Left renal cortex interstitium (tissue), 4 donors: ENCODE data around the gene AGO1. TPM values are rescaled to one million over a fixed set of nuclear protein-coding genes. Genes with fewer than 3 reads are reported as not detected.
"Not testable (repeated sequence)": the region's sequence is repeated elsewhere in the genome, so short reads cannot be mapped to it uniquely, and the experiment has no call there.

Experiments
- DNase-seq, 4 donors: peaks; one replicate each; pipeline ENCODE4 v3.0.0-alpha.2; 2013; ENCODE audit warnings: low read depth in 4 of 4, low spot score in 2 of 4, missing footprints in 1 of 4
- polyA plus RNA-seq, 4 donors: library from polyadenylated mRNA; unstranded; fragments of 120-200 nt; gene quantifications; one replicate each; pipeline ENCODE4 v1.2.1, GENCODE V29; 2013; ENCODE audit not compliant: insufficient read length in 4 of 4

AGO1 gene
- polyA plus RNA-seq, 4 donors = 15.0 to 21.3 (median 17.8) TPM

DNA sequence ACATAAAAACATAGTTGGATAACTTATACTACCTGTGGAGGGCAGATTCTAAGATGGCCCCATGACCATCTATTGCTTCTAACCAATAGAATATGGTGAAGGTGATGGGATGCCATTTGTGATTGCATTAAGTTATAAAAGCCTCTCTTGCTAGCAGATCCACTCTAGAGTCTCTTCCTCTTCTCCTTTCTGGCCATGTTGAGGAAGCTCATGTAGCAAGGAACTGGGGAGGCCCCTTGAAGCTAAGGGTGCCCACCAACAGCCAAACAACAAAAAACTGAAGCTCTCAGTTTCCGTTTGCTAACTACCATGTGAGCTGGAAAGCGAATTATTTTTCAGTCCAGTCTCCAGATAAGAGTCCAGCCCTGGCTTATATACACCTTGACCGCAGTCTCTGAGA, 16.0 kb upstream of the AGO1 start:
- DNase-seq = no peak

DNA sequence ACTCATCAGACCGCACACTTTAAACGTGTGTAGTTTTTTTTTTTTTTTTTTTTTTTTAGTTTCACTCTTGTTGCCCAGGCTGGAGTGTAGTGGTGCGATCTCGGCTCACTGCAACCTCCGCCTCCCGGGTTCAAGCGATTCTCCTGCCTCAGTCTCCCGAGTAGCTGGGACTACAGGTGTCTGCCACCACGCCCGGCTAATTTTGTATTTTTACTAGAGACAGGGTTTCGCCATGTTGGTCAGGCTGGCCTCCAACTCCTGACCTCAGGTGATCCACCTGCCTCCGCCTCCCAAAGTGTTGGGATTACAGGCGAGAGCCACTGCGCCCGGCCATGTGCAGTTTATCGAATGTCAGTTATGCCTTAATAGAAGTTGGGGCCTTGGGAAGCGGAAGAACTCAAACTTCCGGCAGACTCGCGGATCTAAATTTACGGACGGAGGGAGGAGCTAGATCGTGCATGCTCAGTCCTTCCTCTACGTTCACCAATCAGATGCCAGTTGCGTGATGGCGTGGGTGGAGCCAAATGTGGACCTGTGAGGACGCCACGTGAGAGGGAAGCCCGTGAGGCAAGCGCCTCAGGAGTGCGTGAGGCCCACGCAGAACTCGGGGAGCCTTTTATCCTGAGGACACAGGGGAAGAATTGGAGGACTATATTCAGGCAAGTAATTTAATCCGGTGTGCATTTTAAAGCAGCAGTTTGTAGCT, 13.6 kb upstream of the AGO1 start:
- not testable (repeated sequence) for DNase-seq

DNA sequence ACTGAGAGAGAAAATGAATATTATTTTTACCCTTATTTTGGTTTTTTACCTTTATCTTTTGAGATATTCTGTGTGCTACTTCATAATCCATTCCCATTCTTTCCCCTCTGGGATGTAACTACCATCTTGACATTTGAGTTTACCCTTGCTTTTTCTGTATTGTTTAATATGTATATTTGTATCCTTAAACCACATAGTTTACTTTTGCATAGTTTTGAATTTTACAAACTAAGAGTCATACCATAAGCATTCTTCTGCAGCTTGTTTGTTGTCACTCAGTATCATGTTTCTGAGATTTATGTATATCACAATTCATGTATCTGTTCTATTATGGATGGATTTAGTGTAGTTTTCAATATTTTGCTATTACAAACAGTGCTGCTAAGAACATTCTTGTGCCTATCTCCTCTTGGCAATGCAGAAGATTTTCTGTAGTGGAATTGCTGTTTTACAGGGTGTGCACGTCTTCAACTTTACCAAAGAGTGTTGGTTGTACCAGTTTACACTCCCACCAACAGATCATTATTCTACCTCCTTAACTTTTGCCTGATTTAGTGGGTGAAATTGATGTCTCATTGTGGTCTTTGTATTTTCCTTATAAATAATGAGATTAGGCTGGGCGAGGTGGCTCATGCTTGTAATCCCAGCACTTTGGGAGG, 12.2 kb upstream of the AGO1 start:
- no peak for DNase-seq

DNA sequence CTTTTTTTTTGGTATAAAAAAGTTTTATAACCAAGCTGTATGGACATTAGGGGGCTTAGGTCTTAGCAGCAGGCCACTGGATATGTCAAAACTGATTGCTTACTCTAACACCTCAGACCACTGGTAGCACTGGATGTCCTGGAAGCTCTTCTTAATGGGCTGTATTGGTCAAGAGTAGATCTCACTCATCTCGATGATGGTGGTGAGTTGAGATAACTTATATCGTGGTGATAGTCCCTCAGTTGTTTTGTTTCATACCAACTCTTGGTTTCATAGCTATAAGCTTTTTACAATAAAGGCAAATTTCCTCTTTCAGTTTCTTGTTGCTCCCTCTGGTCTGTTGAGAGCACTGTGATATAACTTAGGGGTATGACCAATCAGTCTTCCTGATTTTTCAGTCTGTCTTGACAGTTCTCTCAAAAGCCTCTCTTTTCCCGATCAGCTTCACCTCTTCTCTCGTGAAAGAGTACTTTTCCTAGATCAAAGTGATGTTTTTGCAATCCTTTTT, 9.7 kb upstream of the AGO1 start:
- no peak for DNase-seq

DNA sequence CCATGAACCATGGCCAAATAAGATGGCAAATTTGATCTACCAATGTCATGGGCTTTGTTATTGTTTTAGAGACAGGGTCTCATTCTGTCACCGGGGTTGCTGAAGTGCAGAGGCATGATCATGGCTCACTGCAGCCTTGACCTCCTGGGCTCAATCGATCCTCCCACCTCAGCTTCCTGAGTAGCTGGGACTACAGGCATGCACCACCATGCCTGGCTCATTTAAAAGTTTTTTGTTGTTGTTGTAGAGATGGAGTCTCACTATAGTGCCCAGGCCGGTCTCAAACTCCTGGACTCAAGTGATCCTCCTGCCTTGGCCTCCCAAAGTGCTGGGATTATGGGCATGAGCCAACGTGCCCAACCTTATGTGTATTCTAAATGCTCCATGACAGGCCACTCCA, 8.9 kb upstream of the AGO1 start:
- not testable (repeated sequence) for DNase-seq

DNA sequence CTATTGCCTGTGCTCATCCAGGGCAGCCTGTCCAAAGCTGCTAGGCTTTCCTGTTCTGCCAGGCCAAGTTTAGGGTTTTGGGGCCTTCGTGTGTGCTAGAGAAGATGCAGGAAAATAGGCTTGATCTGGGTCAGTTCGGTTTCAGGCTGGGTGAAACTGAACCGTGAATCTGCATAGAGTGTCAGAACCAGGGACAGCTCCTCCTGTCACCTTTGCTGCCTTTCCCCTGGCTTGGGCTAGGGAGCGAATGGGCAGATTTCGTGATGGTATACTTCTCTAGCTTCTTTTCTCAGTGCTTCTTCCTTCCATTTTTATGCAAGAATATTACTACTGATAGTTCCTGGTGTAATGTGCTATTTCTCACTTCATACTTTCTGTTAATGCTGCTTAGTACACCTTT, 6.0 kb upstream of the AGO1 start:
- peak in 1 of 4 donors; percentile 20 for DNase-seq

DNA sequence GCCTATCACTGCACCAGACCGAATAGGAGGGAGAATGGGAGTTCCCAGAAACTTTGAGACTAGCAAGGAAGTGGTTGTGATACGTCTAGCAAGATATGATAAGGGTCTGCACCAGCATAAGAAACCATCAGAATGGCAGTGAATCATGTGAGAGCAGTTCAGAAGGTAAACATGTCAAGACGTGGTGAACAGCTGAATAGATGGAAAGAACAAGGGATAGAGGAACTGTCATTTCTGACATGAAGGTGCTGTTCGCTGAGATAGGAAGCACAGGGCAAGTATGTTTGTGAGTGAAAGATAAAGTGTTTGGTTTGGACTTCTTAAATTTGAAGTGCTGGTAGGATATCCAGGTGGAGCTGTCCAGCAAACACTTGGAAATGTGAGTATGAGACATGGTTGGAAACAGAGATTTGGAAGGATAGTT, 1.1 kb upstream of the AGO1 start:
- DNase-seq = no peak

DNA sequence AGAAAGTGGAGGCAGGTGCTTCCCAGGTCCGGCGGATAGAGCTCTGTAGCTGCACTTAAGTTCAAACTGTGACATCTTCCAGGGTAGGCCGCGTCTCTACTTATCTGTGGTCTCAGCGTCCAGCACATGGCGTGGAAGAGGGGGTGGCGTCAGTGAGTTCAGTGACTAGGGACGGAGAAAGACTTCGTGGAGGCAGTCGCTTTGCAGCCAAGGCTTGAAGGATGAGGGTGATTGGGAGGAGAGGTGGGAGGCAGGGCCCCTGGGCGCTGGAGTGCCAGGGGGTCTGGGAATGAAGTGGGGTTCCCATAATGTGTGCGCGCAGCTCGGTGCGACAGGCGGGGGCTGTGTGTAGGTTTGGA, 444 bp upstream of the AGO1 start:
- no peak for DNase-seq

DNA sequence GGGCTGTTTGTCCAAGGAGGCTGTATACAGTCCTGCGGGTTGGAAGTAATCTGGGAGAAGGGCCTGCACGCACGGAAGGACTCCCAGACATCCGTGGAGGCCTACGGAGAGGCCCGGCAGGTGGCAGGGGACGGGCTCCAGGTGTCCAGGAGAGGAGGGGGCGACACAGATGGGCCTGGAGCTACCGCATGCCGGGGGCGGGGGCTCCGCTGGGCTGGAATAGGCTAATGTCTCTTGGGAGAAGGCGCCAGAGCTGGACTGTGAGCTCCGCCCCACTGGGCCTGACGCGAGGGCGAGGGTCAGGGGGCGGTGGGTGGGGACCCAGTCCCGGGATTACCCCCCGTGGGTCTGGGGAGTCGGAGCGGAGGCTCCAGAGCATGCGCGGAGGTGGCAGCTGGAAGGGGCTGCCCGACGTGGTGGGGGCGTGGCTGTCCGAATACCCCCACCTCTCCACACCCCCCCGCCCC, 659 bp downstream of the AGO1 start:
- DNase-seq = peak in 2 of 4 donors; percentile 23 to 26

DNA sequence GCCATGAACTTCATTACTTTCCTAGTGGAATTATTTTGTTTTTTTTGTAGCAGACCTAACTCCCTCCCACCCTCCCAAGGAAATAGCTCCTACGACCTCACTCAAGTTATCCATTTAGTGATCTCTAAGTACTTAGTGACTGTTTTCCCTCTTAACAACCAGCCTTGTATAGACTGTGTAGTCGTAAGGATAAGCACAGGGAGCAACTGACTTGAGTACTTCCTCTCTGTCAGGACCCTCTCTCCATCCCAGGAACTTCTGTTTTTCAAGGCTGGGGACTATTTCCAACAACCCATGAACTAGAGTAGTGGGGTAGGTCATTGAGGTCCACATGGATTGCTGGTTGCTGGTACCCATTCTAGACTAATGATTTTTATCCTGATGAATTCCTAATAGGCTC, 1.9 kb downstream of the AGO1 start:
- DNase-seq = no peak

DNA sequence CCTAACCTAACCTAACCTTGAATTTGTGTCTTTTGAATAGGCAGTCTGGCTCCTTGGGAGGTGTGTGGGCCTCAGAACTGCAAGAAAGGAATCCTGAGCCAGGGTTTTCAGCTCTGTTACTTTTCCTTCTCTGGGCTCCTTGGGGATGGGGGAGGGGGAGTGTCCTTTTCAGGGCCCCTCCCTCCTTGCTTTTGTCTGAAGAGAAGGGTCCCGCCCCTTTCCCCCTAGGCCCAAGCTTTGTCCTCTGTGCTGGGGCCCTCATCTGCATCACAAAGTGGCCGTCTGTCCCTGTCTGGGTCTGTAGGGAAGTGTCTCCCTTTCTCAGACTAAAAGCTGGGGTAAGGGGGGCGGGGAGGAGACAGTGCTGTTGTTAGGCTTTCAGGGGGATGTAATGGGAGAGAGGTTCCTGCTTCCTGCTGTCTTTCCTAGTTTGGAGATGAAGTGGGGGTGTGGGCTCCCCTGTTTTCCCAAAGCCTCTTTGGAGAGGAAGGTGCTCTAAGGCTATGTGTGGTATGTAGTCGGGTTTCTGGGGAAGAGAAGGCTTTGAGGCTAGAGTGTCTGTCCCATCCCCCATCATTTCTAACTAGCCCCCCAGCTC, 3.1 kb downstream of the AGO1 start:
- no peak for DNase-seq

DNA sequence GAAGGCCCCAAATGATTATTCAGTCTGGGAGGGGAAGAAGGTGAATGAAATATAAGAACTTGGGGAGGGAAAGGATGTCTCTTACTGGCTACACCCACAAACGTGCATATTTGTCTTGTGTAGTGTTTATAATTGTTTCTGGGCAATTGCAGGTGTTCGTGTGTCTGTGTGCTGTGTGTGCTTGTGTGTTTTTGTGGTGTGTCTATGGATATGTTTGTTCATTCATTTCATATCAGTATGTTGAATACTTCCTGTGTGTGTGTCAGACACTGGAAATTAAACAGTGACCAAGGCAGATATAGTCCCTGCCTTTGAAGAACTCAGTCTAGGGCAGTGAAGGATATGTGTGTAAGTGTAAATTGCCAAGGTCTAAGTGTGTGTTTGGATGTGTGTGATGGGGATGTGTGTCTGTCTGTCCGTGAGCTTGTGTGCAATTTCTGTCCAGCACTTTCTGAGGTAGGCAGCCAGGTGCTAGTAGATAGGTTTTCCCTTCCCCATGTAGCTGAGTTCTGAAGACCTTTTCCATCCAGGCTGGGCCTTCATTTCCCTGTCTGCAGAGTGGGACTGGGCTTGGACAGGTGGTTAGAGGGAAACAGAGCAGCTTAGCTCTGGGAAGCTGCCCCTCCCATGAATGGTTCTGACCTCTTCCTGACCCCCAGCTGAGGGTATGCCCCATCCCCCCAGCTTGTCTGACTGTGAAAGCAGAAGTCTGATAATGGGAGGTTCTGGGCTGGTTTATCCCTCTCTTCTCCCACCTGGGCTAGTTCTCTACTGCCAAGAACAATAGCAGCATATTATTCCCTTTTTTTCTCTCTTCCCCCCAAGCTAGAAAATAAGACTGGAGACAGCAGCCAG, 3.8 kb downstream of the AGO1 start:
- DNase-seq = no peak

DNA sequence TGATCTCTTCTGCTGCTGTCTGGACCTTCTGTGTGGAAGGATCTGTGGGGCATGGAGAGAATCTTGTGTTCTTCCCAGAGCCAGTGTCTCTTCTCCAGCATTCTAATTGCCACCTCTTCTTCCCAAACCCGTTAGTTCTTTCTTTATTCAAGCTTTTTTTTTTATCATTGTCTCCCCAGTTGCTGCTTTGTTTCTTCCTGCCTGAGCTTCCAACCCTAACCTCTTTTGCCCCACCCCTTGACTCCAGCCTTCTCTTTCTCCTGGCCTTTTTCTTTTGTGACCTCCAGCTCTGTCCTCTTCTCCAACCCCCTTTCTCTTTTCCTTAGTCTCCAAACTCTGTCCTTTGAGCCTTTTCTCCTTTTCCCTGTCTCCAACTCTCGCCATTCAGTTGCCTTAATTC, 4.5 kb downstream of the AGO1 start:
- DNase-seq = no peak

DNA sequence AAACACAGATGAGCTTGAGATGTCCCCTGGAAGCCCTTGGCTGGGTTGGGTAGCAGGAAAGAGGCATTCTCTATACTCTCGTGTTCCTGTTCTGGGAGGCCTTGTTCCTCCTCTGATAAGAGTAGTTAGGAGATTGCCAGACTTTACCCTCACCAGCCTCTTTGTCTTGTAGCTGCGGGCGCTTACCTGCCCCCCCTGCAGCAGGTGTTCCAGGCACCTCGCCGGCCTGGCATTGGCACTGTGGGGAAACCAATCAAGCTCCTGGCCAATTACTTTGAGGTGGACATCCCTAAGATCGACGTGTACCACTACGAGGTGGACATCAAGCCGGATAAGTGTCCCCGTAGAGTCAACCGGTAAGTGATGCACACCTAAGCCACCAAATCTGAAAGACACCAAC, 5.2 kb downstream of the AGO1 start:
- no peak for DNase-seq

DNA sequence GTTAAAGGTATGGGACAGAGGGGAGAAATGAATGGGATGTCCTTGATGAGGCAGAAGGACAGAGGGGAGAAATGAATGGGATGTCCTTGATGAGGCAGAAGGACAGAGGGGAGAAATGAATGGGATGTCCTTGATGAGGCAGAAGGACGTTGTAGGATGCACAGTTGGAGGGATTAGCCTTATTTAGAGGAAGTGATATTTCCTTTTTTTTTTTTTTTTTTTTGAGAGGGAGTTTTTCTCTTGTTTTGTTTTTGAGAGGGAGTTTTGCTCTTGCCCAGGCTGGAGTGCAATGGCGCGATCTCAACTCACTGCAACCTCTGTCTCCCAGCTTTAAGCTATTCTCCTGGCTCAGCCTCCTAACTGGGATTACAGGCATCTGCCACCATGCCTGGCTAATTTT, 6.0 kb downstream of the AGO1 start:
- not testable (repeated sequence) for DNase-seq

DNA sequence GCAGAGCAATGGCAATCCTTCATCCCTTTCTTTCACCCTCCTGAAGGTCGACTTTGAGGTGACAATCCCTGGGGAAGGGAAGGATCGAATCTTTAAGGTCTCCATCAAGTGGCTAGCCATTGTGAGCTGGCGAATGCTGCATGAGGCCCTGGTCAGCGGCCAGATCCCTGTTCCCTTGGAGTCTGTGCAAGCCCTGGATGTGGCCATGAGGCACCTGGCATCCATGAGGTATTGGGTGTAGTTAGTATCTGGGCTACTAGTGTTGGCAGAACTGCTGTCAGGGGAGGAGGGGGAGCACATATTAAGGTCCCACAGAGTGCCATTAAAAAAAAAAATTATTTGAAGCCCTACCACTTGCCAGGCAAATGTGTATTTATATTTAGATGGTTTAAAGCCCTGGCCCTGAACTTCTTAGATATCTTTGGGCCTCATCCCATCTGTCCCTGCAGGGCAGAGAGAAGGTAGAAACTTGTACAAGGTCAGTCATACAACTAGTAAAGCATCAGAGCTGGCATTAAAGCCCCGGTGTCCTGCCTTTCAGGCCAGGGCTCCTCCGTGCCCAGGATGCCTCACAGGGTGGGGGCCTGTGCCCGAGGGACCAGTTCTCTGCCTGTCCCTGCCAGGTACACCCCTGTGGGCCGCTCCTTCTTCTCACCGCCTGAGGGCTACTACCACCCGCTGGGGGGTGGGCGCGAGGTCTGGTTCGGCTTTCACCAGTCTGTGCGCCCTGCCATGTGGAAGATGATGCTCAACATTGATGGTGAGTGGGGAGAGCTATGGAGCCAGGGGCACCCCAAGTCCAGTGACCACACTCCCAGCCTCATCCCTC, 10.3 kb downstream of the AGO1 start:
- DNase-seq = no peak

DNA sequence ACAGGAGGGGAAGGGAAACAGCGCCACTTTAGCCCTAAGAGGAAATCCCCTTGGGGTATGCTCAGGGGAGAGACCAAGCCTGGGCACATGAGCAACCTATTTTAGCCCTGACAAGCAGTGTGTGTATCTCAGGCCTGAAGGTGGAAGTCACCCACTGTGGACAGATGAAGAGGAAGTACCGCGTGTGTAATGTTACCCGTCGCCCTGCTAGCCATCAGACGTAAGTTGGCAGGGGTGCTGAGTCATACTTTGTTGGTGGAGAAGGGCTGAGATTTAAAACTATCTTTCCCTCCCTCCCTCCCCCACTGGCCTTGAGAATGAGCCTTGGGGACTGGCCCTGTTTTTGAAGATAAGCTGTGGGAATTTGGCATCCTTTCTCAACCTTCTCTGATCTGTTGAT, 11.2 kb downstream of the AGO1 start:
- DNase-seq = no peak

DNA sequence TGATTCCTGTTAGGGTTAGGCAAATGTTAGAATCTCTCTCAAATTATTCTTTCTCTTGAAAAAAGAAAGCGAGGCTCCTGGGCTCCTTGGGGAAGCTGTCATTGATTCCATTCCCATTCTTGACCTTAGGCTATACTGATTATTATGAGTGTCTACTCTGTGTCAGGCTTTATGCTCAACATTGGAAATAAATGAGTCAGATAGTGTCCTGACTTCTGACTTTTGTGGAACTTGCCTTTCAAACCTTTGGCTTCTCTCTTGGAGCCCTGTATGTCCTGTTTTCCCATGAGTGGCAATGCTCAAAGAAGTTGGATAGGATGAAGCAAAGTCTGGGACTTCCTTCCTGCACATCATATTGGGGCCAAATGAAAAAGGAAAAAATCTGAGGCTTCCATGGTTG, 11.6 kb downstream of the AGO1 start:
- no peak for DNase-seq

DNA sequence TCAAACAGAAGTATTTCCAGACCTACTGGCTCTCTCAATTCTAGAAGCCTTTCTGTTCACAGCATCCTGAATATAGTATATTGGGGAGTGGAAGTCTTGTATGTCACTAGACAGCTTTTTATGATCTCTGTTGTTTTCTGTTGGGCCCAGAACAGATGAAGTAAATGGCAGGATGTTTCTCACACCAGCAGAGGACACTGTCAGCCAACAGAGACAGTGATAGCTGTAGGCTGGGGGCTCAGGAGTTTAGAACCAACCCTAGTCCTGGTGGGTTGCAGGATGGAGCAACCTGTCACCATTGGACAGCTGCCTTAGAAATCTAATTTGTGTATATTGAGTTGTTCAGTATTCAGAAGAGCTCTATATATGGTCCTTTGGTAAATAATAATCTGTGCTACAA, 16.9 kb downstream of the AGO1 start:
- DNase-seq = no peak

DNA sequence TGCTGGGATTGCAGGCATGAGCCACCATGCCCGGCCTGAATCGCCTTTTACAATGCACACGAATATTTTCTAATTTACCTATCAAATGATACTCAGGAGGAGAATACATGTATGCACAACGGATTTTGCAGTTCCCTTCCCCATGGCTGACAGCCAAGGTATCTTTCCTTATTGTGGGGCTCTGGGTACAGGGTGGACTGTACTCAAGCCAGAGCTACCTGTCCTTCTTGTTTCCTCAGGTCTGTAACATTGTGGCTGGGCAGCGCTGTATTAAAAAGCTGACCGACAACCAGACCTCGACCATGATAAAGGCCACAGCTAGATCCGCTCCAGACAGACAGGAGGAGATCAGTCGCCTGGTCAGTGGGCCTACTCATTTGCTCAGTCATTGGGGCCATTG, 18.2 kb downstream of the AGO1 start:
- no peak for DNase-seq
